ENCODE measurements around the gene IGF1R.

- TF ChIP-seq CTCF (IDR thresholded peaks at IDR 0.05; ENCODE audit: borderline replicate concordance, extremely low read depth, low read length, poor library complexity, severe bottlenecking) (no peak), EZH2 (IDR thresholded peaks at IDR 0.05; ENCODE audit: borderline replicate concordance, low read depth, low read length, severe bottlenecking) (no peak)
These were observed 35.5 kb downstream of the IGF1R start for GRCh38 chr15:98683831-98684230.

Data from DND-41 (cell line).